Astrocyte of the spinal cord (primary cell): ENCODE data around the gene SLC38A2.

Source experiments
- DNase-seq: peaks from one replicate; pipeline ENCODE4 v3.0.0; 2011; ENCODE audit warnings: low read depth, low spot score
- H3K4me3 ChIP-seq: 2 replicates; pipeline ENCODE4 v1.5.1; 2011; ENCODE audit warnings: low read depth, mild to moderate bottlenecking, low read length, moderate library complexity
- CTCF ChIP-seq: IDR thresholded peaks from 2 replicates; pipeline ENCODE4 v1.5.1; 2012; ENCODE audit warnings: low read depth, mild to moderate bottlenecking, low read length, inconsistent platforms
- in situ Hi-C: cut with HindIII; loops from 2 replicates; pipeline ENCODE4 v1.10.0; 2017; ENCODE audit warnings: low sequenced_read_pairs

Gene SLC38A2

GRCh38 chr12:46369474-46370379 lies 2.8 kb downstream of the SLC38A2 start:
- in situ Hi-C loops = no loop called here
- H3K4me3 ChIP-seq = peak overlapping the region; percentile 79
- TF ChIP-seq CTCF = no peak
- DNase-seq = no peak

GRCh38 chr12:46369095-46369473 lies 3.5 kb downstream of the SLC38A2 start:
- peak overlapping the region; percentile 79 for H3K4me3 ChIP-seq
- no peak for TF ChIP-seq CTCF
- no peak for DNase-seq
- in situ Hi-C loops = no loop called here

- no peak for DNase-seq
- in situ Hi-C loops = no loop called here
- H3K4me3 ChIP-seq = peak overlapping the region; percentile 79
- no peak for TF ChIP-seq CTCF
Measured at GRCh38 chr12:46368684-46369083, 3.9 kb downstream of the SLC38A2 start.

GRCh38 chr12:46368138-46368537 lies 4.4 kb downstream of the SLC38A2 start:
- no peak for TF ChIP-seq CTCF
- H3K4me3 ChIP-seq = peak overlapping the region; percentile 8
- in situ Hi-C loops = no loop called here
- DNase-seq = no peak

GRCh38 chr12:46367351-46368029 lies 5.1 kb downstream of the SLC38A2 start:
- H3K4me3 ChIP-seq = peak overlapping the region; percentile 8
- in situ Hi-C loops = no loop called here
- no peak for DNase-seq
- no peak for TF ChIP-seq CTCF

- no peak for TF ChIP-seq CTCF
- no peak overlapping the region for H3K4me3 ChIP-seq
- in situ Hi-C loops = no loop called here
- DNase-seq = no peak
Measured at GRCh38 chr12:46366771-46367170, 5.8 kb downstream of the SLC38A2 start.
